Spleen (tissue), 11 donors: ENCODE data around the gene CLN5. TPM values are rescaled to one million over a fixed set of nuclear protein-coding genes. Genes with fewer than 3 reads are reported as not detected.
"Not testable (repeated sequence)": the region's sequence is repeated elsewhere in the genome, so short reads cannot be mapped to it uniquely, and the experiment has no call there.

Experiments used
- DNase-seq: peaks from one replicate; pipeline ENCODE4 v3.0.0-alpha.2; 2020
- H3K27ac ChIP-seq, 8 donors: fragments of 200-600 bp; sonication (generic) in 7 of 8; 1 replicate in 4 of 8; 2 replicates in 4 of 8; pipeline versions ENCODE4 v1.5.0 to v1.8.0; 2016 to 2021; ENCODE audit warnings: inconsistent platforms in 4 of 8, mild to moderate bottlenecking in 4 of 8, moderate library complexity in 1 of 8
- H3K27me3 ChIP-seq, 7 donors: fragments of 200-600 bp; sonication (generic) in 6 of 7; replicated peaks in 1 of 7; 1 replicate in 4 of 7; 2 replicates in 3 of 7; pipeline versions ENCODE4 v1.5.0 to v1.8.0; 2016 to 2021; ENCODE audit warnings: inconsistent platforms in 3 of 7, mild to moderate bottlenecking in 1 of 7
- H3K36me3 ChIP-seq, 6 donors: fragments of 200-600 bp; sonication (generic) in 5 of 6; 1 replicate in 4 of 6; 2 replicates in 2 of 6; pipeline versions ENCODE4 v1.5.0 to v1.8.0; 2016 to 2021; ENCODE audit warnings: inconsistent platforms in 2 of 6
- H3K4me1 ChIP-seq, 6 donors: fragments of 200-600 bp; sonication (generic) in 5 of 6; 1 replicate in 3 of 6; 2 replicates in 3 of 6; pipeline versions ENCODE4 v1.5.0 to v1.8.0; 2016 to 2021; ENCODE audit warnings: inconsistent platforms in 3 of 6
- H3K4me3 ChIP-seq, 8 donors: fragments of 200-600 bp; sonication (generic) in 7 of 8; 1 replicate in 4 of 8; 2 replicates in 4 of 8; pipeline versions ENCODE4 v1.5.0 to v1.8.0; 2016 to 2021; ENCODE audit warnings: inconsistent platforms in 4 of 8, mild to moderate bottlenecking in 4 of 8, moderate library complexity in 2 of 8
- H3K9me3 ChIP-seq, 8 donors: fragments of 200-600 bp; sonication (generic) in 7 of 8; 1 replicate in 4 of 8; 2 replicates in 4 of 8; pipeline versions ENCODE4 v1.5.0 to v1.8.0; 2016 to 2021; ENCODE audit warnings: inconsistent platforms in 4 of 8
- POLR2A ChIP-seq, 3 donors: fragments of 450-650 bp; IDR thresholded peaks; one replicate each; pipeline ENCODE4 v1.5.1; 2017; ENCODE audit warnings: antibody characterized with exemption in 3 of 3, mild to moderate bottlenecking in 1 of 3
- POLR2AphosphoS5 ChIP-seq, 3 donors: sonication (generic); formaldehyde crosslinking; IDR thresholded peaks; one replicate each; pipeline ENCODE4 v1.5.1; 2017; ENCODE audit warnings: antibody characterized with exemption in 3 of 3
- WGBS, 5 donors: extraction: QIAGEN DNeasy Blood & Tissue Kit in 3 of 5; methylation state at CpG; one replicate each; pipeline versions ENCODE4 v1.1.5 to v1.1.7; 2013 to 2018; 5-methylcytosine and 5-hydroxymethylcytosine counted together
- intact Hi-C: fragments of 100-400 bp; cut with DNase I; formaldehyde crosslinking; loops from one replicate; pipeline ENCODE4 v1.15.0; 2023; ENCODE audit warnings: low total_unique reads
- polyA plus RNA-seq, 3 donors: library from polyadenylated mRNA; stranded (reverse); fragments of 200-250 nt; gene quantifications; one replicate each; pipeline ENCODE4 v1.2.1, GENCODE V29; 2013
- total RNA-seq, 7 donors: library from RNA; depleted of rRNA in 3 of 7; stranded (reverse); fragments of >200 nt in 3 of 7; fragmentation: NEBNext Ultra II Directional in 4 of 7; extraction: Animal tissue kit (Norgen Biotek cat#: 25700) in 4 of 7; gene quantifications; one replicate each; pipeline versions ENCODE4 v1.1.0 to v1.2.1, GENCODE V29; 2016 to 2021
- TF ChIP-seq, protein P1 (sequence below), 11 experiments: fragments of 200-600 bp in 7 of 11; fragments of 450-650 bp in 4 of 11; sonication (generic) in 4 of 11; IDR thresholded peaks in 8 of 11; conservative IDR thresholded peaks in 3 of 11; 1 replicate in 7 of 11; 2 replicates in 4 of 11; pipeline versions ENCODE4 v1.4.0 to v1.8.0; 2016 to 2021; ENCODE audit warnings: antibody characterized with exemption in 11 of 11, inconsistent platforms in 4 of 11, mild to moderate bottlenecking in 1 of 11
- donor health status: healthy with polysubstance abuse.
- donor health status: DM: no; HTN: no; CAD: no; lungs with moderate emphysema.
- donor health status: DM: no; HTN: no; CAD: no.
- donor health status: Bipolar disorder and iron deficiency.
- donor health status: healthy.
- donor health status: DM: no; HTN: no; CAD: no.
- donor health status: DM: yes; HTN: yes; CAD: no.

The CLN5 gene
- total and polyA plus RNA-seq, 10 donors: 12.4 to 29.0 (median 20.3) TPM

DNA sequence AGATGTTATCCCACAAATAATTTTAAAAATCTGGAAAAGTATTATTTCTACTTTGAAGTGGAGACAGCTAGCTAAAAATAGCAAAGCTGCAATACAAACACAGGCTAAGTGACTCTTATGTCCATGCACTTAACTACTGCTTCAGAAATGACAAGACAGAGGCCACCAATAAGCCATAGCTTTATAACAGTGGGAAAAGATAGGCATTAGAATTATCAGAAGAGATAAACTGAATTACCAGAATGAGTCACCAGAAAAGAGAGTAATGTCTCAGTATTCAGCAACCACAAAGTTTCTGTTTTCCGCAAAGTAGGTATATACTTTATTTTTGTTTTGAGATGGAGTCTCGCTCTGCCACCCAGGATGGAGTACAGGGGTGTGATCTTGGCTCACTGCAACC is 17.1 kb downstream of the CLN5 start:
- WGBS, 5 donors: 56 to 93% (median 79%) methylated on average over 2 of the region's 2 CpGs
- intact Hi-C loops: no loop called here
- Histone ChIP-seq H3K27ac (no peak overlapping the region), H3K4me1 (peaks cover under 1 to 67% (median 7%) of the 10 kb centered on the region in 6 donors), H3K4me3 (no peak overlapping the region), H3K36me3 (peaks cover 2 to 91% (median 69%) of the 10 kb centered on the region in 6 donors), H3K27me3 (no peaks in the 10 kb centered on the region), H3K9me3 (peaks cover 0 to 3% (median 0%) of the 10 kb centered on the region in 8 donors)
- no peak for TF ChIP-seq POLR2AphosphoS5 (IDR thresholded peaks at IDR 0.05)
- TF ChIP-seq POLR2A (IDR thresholded peaks at IDR 0.05): no peak
- TF ChIP-seq, protein P1, sequence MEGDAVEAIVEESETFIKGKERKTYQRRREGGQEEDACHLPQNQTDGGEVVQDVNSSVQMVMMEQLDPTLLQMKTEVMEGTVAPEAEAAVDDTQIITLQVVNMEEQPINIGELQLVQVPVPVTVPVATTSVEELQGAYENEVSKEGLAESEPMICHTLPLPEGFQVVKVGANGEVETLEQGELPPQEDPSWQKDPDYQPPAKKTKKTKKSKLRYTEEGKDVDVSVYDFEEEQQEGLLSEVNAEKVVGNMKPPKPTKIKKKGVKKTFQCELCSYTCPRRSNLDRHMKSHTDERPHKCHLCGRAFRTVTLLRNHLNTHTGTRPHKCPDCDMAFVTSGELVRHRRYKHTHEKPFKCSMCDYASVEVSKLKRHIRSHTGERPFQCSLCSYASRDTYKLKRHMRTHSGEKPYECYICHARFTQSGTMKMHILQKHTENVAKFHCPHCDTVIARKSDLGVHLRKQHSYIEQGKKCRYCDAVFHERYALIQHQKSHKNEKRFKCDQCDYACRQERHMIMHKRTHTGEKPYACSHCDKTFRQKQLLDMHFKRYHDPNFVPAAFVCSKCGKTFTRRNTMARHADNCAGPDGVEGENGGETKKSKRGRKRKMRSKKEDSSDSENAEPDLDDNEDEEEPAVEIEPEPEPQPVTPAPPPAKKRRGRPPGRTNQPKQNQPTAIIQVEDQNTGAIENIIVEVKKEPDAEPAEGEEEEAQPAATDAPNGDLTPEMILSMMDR (IDR thresholded peaks at IDR 0.05 in 8 of 11, conservative IDR thresholded peaks at IDR 0.05 in 3 of 11): no peak
- no peak for DNase-seq

DNA sequence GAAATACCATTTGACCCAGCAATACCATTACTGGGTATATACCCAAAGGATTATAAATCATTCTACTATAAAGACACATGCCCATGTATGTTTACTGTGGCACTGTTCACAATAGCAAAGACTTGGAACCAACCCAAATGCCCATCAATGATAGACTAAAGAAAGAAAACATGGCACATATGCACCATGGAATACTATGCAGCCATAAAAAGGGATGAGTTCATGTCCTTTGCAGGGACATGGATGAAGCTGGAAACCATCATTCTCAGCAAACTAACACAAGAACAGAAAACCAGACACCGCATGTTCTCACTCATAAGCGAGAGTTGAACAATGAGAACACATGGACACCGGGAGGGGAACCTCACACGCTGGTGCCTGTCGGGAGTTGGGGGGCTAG is 17.8 kb downstream of the CLN5 start:
- DNase-seq, intact Hi-C loops, H3K9me3 ChIP-seq, H3K27ac ChIP-seq, H3K27me3 ChIP-seq, H3K4me3 ChIP-seq: not testable (repeated sequence)
- H3K4me1 ChIP-seq: peaks cover 5 to 74% (median 12%) of the 10 kb centered on the region in 6 donors
- H3K36me3 ChIP-seq: peaks cover 2 to 91% (median 72%) of the 10 kb centered on the region in 6 donors
- 83 to 99% (median 98%) methylated on average over 5 of the region's 5 CpGs for WGBS, 5 donors

DNA sequence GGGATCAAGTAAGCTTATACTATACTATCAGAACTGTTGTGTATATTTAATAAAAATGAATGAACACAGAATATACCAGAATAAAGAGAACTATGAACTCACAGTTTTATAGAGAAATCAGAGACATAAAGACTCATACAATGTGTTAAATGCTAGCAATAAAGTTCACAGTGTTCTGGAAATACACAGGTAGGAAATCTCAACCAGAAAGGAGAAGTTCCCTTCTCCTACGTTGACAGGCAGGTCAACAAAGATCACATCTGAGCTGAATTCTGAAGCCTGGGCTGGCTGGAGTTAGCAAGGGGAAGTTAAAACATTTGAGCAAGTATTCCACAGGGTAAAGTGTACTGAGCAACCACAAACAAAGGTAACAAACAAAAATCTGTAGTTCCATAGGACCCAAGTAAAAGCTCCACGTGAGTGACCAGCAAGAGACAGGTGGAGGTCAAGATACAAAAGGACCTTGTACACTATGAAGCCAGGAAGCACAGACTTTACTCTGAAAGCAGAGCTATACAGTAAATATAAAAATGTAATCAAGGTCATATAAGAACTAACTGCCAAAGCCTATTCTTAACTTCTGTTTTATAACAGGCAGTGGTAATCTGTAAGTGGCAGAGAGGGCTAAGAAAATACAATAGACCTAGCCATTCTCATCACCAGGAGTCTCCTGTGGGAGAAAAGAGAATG is 22.1 kb downstream of the CLN5 start:
- Histone ChIP-seq H3K36me3 (peaks cover 4 to 100% (median 89%) of the 10 kb centered on the region in 6 donors), H3K27ac (peak overlapping the region in 1 of 8 donors; percentile 9), H3K27me3 (no peaks in the 10 kb centered on the region), H3K4me3 (no peak overlapping the region), H3K4me1 (peaks cover 4 to 78% (median 26%) of the 10 kb centered on the region in 6 donors), H3K9me3 (peaks cover 0 to 3% (median 0%) of the 10 kb centered on the region in 8 donors)
- WGBS, 5 donors: 55 to 62% (median 57%) methylated on average over 2 of the region's 2 CpGs
- intact Hi-C loops: no loop called here
- DNase-seq: no peak
- TF ChIP-seq POLR2AphosphoS5 (IDR thresholded peaks at IDR 0.05) (no peak), POLR2A (IDR thresholded peaks at IDR 0.05) (no peak)
- TF ChIP-seq, protein P1 (IDR thresholded peaks at IDR 0.05 in 8 of 11, conservative IDR thresholded peaks at IDR 0.05 in 3 of 11): no peak

DNA sequence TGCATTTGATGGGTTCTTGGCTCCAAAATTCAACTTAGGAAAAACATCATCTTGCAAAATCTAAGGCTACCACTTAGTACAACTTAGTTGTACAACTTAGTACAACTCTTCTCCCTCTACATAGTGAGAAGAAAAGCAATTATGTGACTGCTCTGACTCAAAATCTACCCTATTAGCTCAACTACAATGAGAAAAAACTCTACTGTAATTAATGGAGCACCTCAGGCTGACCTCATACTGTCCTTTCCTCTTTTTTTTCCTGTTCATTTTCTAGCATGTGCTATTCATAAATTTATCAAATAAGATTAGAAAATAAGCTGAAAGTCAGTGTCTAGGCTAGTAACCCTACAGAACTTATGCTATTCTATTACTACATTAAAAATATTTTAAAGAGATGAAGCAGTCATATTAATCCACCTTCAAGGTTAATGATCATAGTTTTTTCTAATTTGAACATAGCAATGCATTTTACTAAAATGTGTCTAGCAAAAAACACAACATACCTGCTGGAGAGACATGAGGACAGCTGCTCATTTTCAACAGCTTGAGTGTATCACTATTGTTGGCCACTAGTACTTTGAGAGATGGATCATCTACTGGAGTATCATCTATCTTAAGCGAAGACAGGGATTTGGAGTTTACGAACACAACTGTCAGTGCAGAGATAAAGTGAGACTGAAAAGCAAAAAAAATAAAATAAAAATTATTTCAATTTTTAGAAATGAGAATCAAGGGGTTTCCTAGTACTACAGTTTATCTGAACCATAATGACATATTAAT is 23.2 kb downstream of the CLN5 start:
- Histone ChIP-seq H3K9me3 (no peaks in the 10 kb centered on the region), H3K4me1 (peaks cover 13 to 81% (median 35%) of the 10 kb centered on the region in 6 donors)
- 95 to 100% (median 96%) methylated on average over 2 of the region's 2 CpGs for WGBS, 5 donors

More for the DNA sequence above, 23.2 kb downstream of the CLN5 start:
- Histone ChIP-seq H3K4me3 (no peak overlapping the region), H3K27me3 (no peaks in the 10 kb centered on the region), H3K36me3 (peaks cover 4 to 93% (median 80%) of the 10 kb centered on the region in 6 donors), H3K27ac (no peak overlapping the region)
- intact Hi-C loops: no loop called here
- TF ChIP-seq POLR2AphosphoS5 (IDR thresholded peaks at IDR 0.05): no peak
- TF ChIP-seq, protein P1 (IDR thresholded peaks at IDR 0.05 in 8 of 11, conservative IDR thresholded peaks at IDR 0.05 in 3 of 11): no peak
- no peak for DNase-seq
